Stomach (tissue), 9 donors: ENCODE results near the gene LCA5. TPM values are rescaled to one million over a fixed set of nuclear protein-coding genes. Genes with fewer than 3 reads are reported as not detected.

Experiments
- DNase-seq, 2 donors: peaks; one replicate each; pipeline versions ENCODE4 v3.0.0 to v3.0.0-alpha.2; 2013 to 2019
- H3K27ac ChIP-seq, 5 donors: fragments of 200-600 bp in 4 of 5; sonication (generic) in 4 of 5; one replicate each; pipeline ENCODE4 v1.5.1; 2013 to 2019; ENCODE audit warnings: mild to moderate bottlenecking in 1 of 5, moderate library complexity in 1 of 5
- H3K27me3 ChIP-seq, 3 donors: fragments of 200-600 bp; sonication (generic); one replicate each; pipeline ENCODE4 v1.5.1; 2017 to 2019; ENCODE audit warnings: mixed run types in 1 of 3
- H3K36me3 ChIP-seq, 4 donors: fragments of 200-600 bp; sonication (generic); 1 replicate in 3 of 4; 2 replicates in 1 of 4; pipeline ENCODE4 v1.5.1; 2016 to 2019
- H3K4me1 ChIP-seq, 4 donors: fragments of 200-600 bp; sonication (generic); one replicate each; pipeline ENCODE4 v1.5.1; 2016 to 2019
- H3K4me3 ChIP-seq, 4 donors: fragments of 200-600 bp; sonication (generic) in 3 of 4; one replicate each; pipeline ENCODE4 v1.5.1; 2016 to 2019; ENCODE audit warnings: mild to moderate bottlenecking in 1 of 4
- H3K9me3 ChIP-seq, 4 donors: fragments of 200-600 bp; sonication (generic); one replicate each; pipeline ENCODE4 v1.5.1; 2016 to 2019
- CTCF ChIP-seq, 7 experiments: fragments of 450-650 bp in 4 of 7; fragments of 200-600 bp in 3 of 7; sonication (generic) in 3 of 7; IDR thresholded peaks; one replicate each; pipeline ENCODE4 v1.5.1; 2016 to 2019; ENCODE audit warnings: antibody characterized with exemption in 7 of 7, control low read depth in 2 of 7, mild to moderate bottlenecking in 1 of 7
- EP300 ChIP-seq: sonication (generic); formaldehyde crosslinking; IDR thresholded peaks from one replicate; pipeline ENCODE4 v1.6.1; 2017; ENCODE audit warnings: antibody characterized with exemption
- POLR2A ChIP-seq, 4 donors: fragments of 450-650 bp; IDR thresholded peaks; one replicate each; pipeline ENCODE4 v1.6.1; 2016; ENCODE audit warnings: antibody characterized with exemption in 4 of 4, control low read depth in 2 of 4, mild to moderate bottlenecking in 1 of 4, moderate library complexity in 1 of 4
- POLR2AphosphoS5 ChIP-seq, 3 donors: sonication (generic); formaldehyde crosslinking; IDR thresholded peaks; one replicate each; pipeline ENCODE4 v1.6.1; 2016; ENCODE audit warnings: antibody characterized with exemption in 3 of 3
- WGBS, 5 donors: extraction: QIAGEN DNeasy Blood & Tissue Kit in 3 of 5; methylation state at CpG; one replicate each; pipeline versions ENCODE4 v1.1.5 to v1.1.7; 2013 to 2018; 5-methylcytosine and 5-hydroxymethylcytosine counted together
- intact Hi-C: fragments of 100-400 bp; cut with DNase I; formaldehyde crosslinking; loops from one replicate; pipeline ENCODE4 v1.15.1; 2023; ENCODE audit warnings: low total_unique reads
- polyA plus RNA-seq, 3 donors: library from polyadenylated mRNA; stranded (reverse); fragments of 200-250 nt; gene quantifications; one replicate each; pipeline ENCODE4 v1.2.3, GENCODE V29; 2013
- total RNA-seq, 5 donors: library from RNA; depleted of rRNA; stranded (reverse); fragments of >200 nt; gene quantifications; one replicate each; pipeline versions ENCODE4 v1.1.0 to v1.2.3, GENCODE V29; 2014 to 2016
- donor health status: healthy with polysubstance abuse.
- donor health status: Bipolar disorder and iron deficiency.
- donor health status: healthy.

Gene LCA5
- total and polyA plus RNA-seq, 8 donors: under 0.01 to 9.5 (median 1.3) TPM; not detected in 1

- TF ChIP-seq EP300: no peak
- TF ChIP-seq POLR2A (IDR thresholded peaks at IDR 0.05): no peak
- no peak for TF ChIP-seq CTCF (IDR thresholded peaks at IDR 0.05)
- no peak for TF ChIP-seq POLR2AphosphoS5 (IDR thresholded peaks at IDR 0.05)
- no peak overlapping the region for H3K4me3 ChIP-seq
- intact Hi-C loops: no loop called here
- DNase-seq: no peak
- no peaks in the 10 kb centered on the region for H3K9me3 ChIP-seq
- H3K36me3 ChIP-seq: no peaks in the 10 kb centered on the region
- no peaks in the 10 kb centered on the region for H3K27me3 ChIP-seq
- peaks cover 0 to 17% (median 9%) of the 10 kb centered on the region in 4 donors for H3K4me1 ChIP-seq
- no peak overlapping the region for H3K27ac ChIP-seq
- 92 to 97% (median 96%) methylated on average over 1 of the region's 1 CpG for WGBS, 5 donors
Measured at GRCh38 chr6:79574630-79575225, 37.5 kb upstream of the LCA5 start.

GRCh38 chr6:79574174-79574573 is 36.9 kb upstream of the LCA5 start:
- Histone ChIP-seq H3K27me3 (no peaks in the 10 kb centered on the region), H3K36me3 (no peaks in the 10 kb centered on the region), H3K9me3 (no peaks in the 10 kb centered on the region), H3K4me3 (no peak overlapping the region), H3K27ac (no peak overlapping the region), H3K4me1 (peaks cover 0 to 22% (median 12%) of the 10 kb centered on the region in 4 donors)
- 79 to 100% (median 91%) methylated on average over 1 of the region's 1 CpG for WGBS, 5 donors
- no peak for DNase-seq
- intact Hi-C loops: no loop called here
- TF ChIP-seq POLR2A (IDR thresholded peaks at IDR 0.05) (no peak), EP300 (no peak), CTCF (IDR thresholded peaks at IDR 0.05) (no peak), POLR2AphosphoS5 (IDR thresholded peaks at IDR 0.05) (no peak)

GRCh38 chr6:79571030-79571367 is 33.8 kb upstream of the LCA5 start:
- intact Hi-C loops: no loop called here
- DNase-seq: no peak
- Histone ChIP-seq H3K4me1 (peaks cover 0 to 22% (median 12%) of the 10 kb centered on the region in 4 donors), H3K9me3 (no peaks in the 10 kb centered on the region), H3K4me3 (peak overlapping the region; percentile 17 to 32 (median 24)), H3K36me3 (no peaks in the 10 kb centered on the region), H3K27ac (peak overlapping the region in 4 of 5 donors; percentile 46 to 65 (median 60)), H3K27me3 (no peaks in the 10 kb centered on the region)
- no peak for TF ChIP-seq POLR2AphosphoS5 (IDR thresholded peaks at IDR 0.05)
- TF ChIP-seq POLR2A (IDR thresholded peaks at IDR 0.05): no peak
- no peak for TF ChIP-seq CTCF (IDR thresholded peaks at IDR 0.05)
- TF ChIP-seq EP300: no peak
- 16 to 27% (median 17%) methylated on average over 2 of the region's 2 CpGs for WGBS, 5 donors

- intact Hi-C loops: no loop called here
- H3K4me3 ChIP-seq: peak overlapping the region; percentile 17 to 32 (median 24)
- H3K9me3 ChIP-seq: no peaks in the 10 kb centered on the region
- TF ChIP-seq EP300 (no peak), POLR2A (IDR thresholded peaks at IDR 0.05) (no peak), POLR2AphosphoS5 (IDR thresholded peaks at IDR 0.05) (peak in 2 of 3 donors; percentile 34 to 55), CTCF (IDR thresholded peaks at IDR 0.05) (peak in 5 of 7 experiments; percentile 38 to 69 (median 52))
- peaks cover 0 to 22% (median 12%) of the 10 kb centered on the region in 4 donors for H3K4me1 ChIP-seq
- H3K36me3 ChIP-seq: no peaks in the 10 kb centered on the region
- H3K27ac ChIP-seq: peak overlapping the region; percentile 46 to 74 (median 61)
- H3K27me3 ChIP-seq: no peaks in the 10 kb centered on the region
- DNase-seq: peak; percentile 70 to 94
- WGBS, 5 donors: 9 to 24% (median 15%) methylated on average over 3 of the region's 3 CpGs
Measured at GRCh38 chr6:79570129-79571029, 33.1 kb upstream of the LCA5 start.
